Measurements from ENCODE around the gene MERTK.

The MERTK gene

DNA sequence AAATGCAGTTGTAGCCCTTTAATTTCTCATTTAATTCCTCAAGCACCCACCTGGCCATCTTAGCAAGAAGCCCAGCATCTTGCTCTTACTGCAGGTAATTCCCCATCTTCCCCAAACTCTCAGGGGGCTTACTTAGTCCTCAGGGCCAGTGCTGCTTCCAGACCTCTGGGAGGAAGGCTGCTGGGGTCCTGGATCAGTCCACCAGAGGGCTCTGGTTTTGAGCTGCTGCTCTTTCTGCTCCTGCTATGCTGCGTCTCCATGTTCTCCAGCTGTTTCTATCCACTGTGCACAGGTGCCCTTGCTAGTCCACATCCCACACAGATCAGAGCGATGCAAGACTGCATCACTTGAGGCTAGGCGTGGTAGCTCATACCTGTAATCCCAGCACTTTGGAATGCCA lies 122.2 kb downstream of the MERTK start:
- peaks cover 0 to 17% (median 0%) of the 10 kb centered on the region in 11 experiments; a peak in 6 of 22 replicates for H3K9me3 ChIP-seq (replicated peaks in 1 of 11)
- H3K4me1 ChIP-seq = peaks cover 0 to 99% (median 0%) of the 10 kb centered on the region in 10 experiments; a peak in 8 of 20 replicates
- no peak for TF ChIP-seq Cebpa-rat (IDR thresholded peaks at IDR 0.05)
- peaks cover 0 to 86% (median 0%) of the 10 kb centered on the region in 11 experiments; a peak in 6 of 22 replicates for H3K36me3 ChIP-seq
- 0 out of 22 replicates have a peak overlapping the region, but pooled peaks of 3 of the 11 experiments have one; percentile 2 to 92 (median 21) for H3K27ac ChIP-seq
- H3K27me3 ChIP-seq = no peaks in the 10 kb centered on the region
- H3K9ac ChIP-seq = no peak overlapping the region
- H4K20me1 ChIP-seq = no peaks in the 10 kb centered on the region
- H3K4me3 ChIP-seq = no peak overlapping the region
- H3K4me2 ChIP-seq = peak overlapping the region in 3 of 11 experiments; percentile 79 to 92 (median 82); a peak in 6 of 22 replicates

DNA sequence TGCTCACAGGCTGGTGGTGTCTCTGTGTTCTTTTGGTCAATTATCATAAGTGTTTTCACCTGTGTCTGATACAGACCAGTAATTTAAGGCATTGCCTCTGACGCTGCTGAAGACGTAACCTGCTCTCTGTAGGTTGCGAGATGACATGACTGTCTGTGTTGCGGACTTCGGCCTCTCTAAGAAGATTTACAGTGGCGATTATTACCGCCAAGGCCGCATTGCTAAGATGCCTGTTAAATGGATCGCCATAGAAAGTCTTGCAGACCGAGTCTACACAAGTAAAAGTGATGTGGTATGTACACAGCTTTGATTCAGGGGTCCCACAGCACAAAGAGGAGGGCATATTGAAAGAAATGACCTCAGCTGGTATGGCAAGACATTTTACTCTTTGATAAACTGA lies 122.9 kb downstream of the MERTK start:
- no peak overlapping the region for H3K9ac ChIP-seq
- H3K4me1 ChIP-seq = peaks cover 0 to 98% (median 0%) of the 10 kb centered on the region in 10 experiments; a peak in 8 of 20 replicates
- no peaks in the 10 kb centered on the region for H4K20me1 ChIP-seq
- no peak overlapping the region for H3K4me3 ChIP-seq
- H3K27me3 ChIP-seq = no peaks in the 10 kb centered on the region
- peaks cover 0 to 15% (median 0%) of the 10 kb centered on the region in 11 experiments; a peak in 6 of 22 replicates for H3K9me3 ChIP-seq (replicated peaks in 1 of 11)
- peaks cover 0 to 85% (median 0%) of the 10 kb centered on the region in 11 experiments; a peak in 6 of 22 replicates for H3K36me3 ChIP-seq
- no peak for TF ChIP-seq Cebpa-rat (IDR thresholded peaks at IDR 0.05)
- peak overlapping the region in 3 of 11 experiments; percentile 6 to 92 (median 92); a peak in 3 of 22 replicates for H3K27ac ChIP-seq
- peak overlapping the region in 3 of 11 experiments; percentile 79 to 92 (median 82); a peak in 6 of 22 replicates for H3K4me2 ChIP-seq

DNA sequence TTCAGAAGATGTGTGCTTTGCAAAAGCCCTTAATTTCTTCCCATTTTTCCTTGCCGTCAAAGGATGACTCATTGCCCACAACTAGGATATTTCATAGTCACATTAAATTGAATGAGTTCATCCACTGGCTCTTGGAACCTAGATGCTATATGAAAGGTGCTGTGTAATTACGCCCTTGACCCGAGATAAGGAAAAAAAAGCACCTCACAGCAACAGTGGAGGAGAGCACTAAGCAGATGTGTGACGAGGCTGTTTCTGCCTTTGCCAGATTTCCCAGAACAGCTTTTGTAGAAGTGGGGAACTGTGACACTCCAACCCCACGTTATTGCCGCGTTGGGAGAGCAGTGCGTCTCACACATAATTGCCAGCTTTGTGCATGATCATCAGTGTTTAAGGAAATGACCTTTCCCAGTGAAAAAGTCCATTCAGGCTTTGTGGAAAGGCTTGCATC lies 123.4 kb downstream of the MERTK start:
- Histone ChIP-seq H3K9ac (no peak overlapping the region), H3K9me3 (replicated peaks in 1 of 11) (peaks cover 0 to 10% (median 0%) of the 10 kb centered on the region in 11 experiments; a peak in 6 of 22 replicates), H3K36me3 (peaks cover 0 to 85% (median 0%) of the 10 kb centered on the region in 11 experiments; a peak in 6 of 22 replicates), H3K4me3 (no peak overlapping the region), H4K20me1 (no peaks in the 10 kb centered on the region), H3K4me2 (peak overlapping the region in 3 of 11 experiments; percentile 79 to 92 (median 82); a peak in 6 of 22 replicates), H3K27me3 (no peaks in the 10 kb centered on the region), H3K27ac (peak overlapping the region in 4 of 11 experiments; percentile 21 to 96 (median 92); a peak in 6 of 22 replicates), H3K4me1 (peaks cover 0 to 98% (median 0%) of the 10 kb centered on the region in 10 experiments; a peak in 8 of 20 replicates)
- no peak for TF ChIP-seq Cebpa-rat (IDR thresholded peaks at IDR 0.05)

DNA sequence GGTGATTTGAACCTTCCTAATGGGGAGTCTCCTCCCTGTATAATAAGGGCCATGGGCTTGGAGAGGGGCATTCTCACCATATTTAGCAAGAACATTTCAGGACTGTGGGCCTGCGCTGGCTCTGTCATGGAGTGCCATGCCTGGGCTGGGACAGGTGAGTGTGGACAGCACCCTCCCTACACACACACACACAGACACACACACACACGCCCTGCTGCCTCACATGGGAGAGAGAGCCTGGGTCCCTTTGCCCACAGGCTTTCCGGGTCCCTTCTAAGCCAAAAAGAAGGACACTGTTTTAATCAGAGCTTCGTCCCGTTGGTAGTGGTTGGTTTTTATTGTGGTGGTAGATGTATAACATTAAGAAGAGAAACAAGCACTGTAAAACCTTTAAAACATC lies 125.3 kb downstream of the MERTK start:
- peak overlapping the region in 5 of 11 experiments; percentile 37 to 96 (median 92); a peak in 9 of 22 replicates for H3K27ac ChIP-seq
- peak overlapping the region in 4 of 11 experiments; percentile 32 to 92 (median 80); a peak in 8 of 22 replicates for H3K4me2 ChIP-seq
- H3K4me1 ChIP-seq = peaks cover 0 to 97% (median 0%) of the 10 kb centered on the region in 10 experiments; a peak in 8 of 20 replicates
- H3K9ac ChIP-seq = peak overlapping the region in 4 of 11 experiments; percentile 61 to 83 (median 76); a peak in 7 of 22 replicates
- TF ChIP-seq Cebpa-rat (IDR thresholded peaks at IDR 0.05) = no peak
- H4K20me1 ChIP-seq = no peaks in the 10 kb centered on the region
- peaks cover 0 to 86% (median 0%) of the 10 kb centered on the region in 11 experiments; a peak in 6 of 22 replicates for H3K36me3 ChIP-seq
- no peaks in the 10 kb centered on the region for H3K9me3 ChIP-seq (replicated peaks in 1 of 11)
- no peak overlapping the region for H3K4me3 ChIP-seq
- no peaks in the 10 kb centered on the region for H3K27me3 ChIP-seq

DNA sequence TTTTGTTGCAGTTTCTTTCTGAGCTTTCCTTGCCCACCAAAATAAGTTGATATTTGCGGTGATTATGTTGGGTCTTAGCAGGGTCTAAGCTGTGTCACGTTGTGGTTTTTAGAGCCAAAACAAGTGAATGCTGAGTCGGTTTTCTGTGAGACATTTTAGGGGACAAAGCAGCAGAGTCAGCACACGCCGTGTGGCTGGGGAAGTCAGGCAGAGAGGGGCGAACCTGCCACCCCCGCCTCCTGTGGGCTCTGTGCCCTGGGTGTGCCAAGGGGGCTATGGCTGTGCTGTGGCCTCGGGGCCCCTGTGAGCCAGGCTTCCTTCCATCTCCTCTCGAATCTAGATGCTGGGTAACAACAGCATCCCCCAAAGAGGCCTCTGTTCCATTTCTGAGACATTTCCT lies 125.8 kb downstream of the MERTK start:
- Histone ChIP-seq H3K27ac (peak overlapping the region in 5 of 11 experiments; percentile 37 to 96 (median 92); a peak in 9 of 22 replicates), H3K4me2 (peak overlapping the region in 4 of 11 experiments; percentile 23 to 92 (median 80); a peak in 7 of 22 replicates), H3K27me3 (no peaks in the 10 kb centered on the region), H3K36me3 (peaks cover 0 to 83% (median 0%) of the 10 kb centered on the region in 11 experiments; a peak in 6 of 22 replicates), H4K20me1 (no peaks in the 10 kb centered on the region), H3K9ac (peak overlapping the region in 4 of 11 experiments; percentile 61 to 83 (median 76); a peak in 8 of 22 replicates), H3K9me3 (replicated peaks in 1 of 11) (no peaks in the 10 kb centered on the region), H3K4me3 (no peak overlapping the region), H3K4me1 (peaks cover 0 to 93% (median 0%) of the 10 kb centered on the region in 10 experiments; a peak in 8 of 20 replicates)
- TF ChIP-seq Cebpa-rat (IDR thresholded peaks at IDR 0.05) = no peak

DNA sequence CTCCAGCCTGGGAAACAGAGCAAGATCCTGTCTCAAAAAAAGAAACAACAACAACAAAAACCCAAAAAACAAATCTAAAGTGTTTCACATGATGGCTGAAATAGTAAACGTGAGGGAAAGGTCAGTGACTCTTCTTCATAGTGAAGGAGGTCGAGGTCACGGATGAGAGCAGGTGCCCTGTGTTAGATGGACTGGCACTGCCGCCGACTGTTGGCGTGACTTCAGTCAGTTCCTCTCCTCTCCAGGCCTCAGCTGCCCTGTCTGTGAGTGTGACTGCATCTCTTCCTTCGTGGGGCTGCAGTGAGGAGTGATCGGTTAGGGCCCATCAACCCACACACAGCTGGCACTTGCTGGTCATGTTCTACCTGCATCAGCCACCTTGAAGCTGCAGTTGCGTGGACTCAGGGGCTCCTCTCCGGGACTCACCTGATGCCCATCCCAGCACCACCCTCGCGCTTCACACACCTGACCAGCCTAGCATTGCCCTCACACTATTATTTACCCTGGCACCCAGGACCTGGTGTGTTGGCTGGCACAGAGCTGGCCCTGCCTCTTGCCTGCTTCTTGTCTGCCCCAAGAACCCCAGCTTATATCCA lies 126.6 kb downstream of the MERTK start:
- H3K36me3 ChIP-seq = peaks cover 0 to 75% (median 0%) of the 10 kb centered on the region in 11 experiments; a peak in 6 of 22 replicates
- no peaks in the 10 kb centered on the region for H4K20me1 ChIP-seq
- no peak for TF ChIP-seq Cebpa-rat (IDR thresholded peaks at IDR 0.05)
- peaks cover 0 to 93% (median 0%) of the 10 kb centered on the region in 10 experiments; a peak in 8 of 20 replicates for H3K4me1 ChIP-seq
- H3K9ac ChIP-seq = peak overlapping the region in 3 of 11 experiments; percentile 76 to 83 (median 77); a peak in 5 of 22 replicates
- H3K9me3 ChIP-seq (replicated peaks in 1 of 11) = no peaks in the 10 kb centered on the region
- H3K4me2 ChIP-seq = peak overlapping the region in 4 of 11 experiments; percentile 23 to 92 (median 80); a peak in 7 of 22 replicates
- H3K4me3 ChIP-seq = no peak overlapping the region
- no peaks in the 10 kb centered on the region for H3K27me3 ChIP-seq
- H3K27ac ChIP-seq = peak overlapping the region in 4 of 11 experiments; percentile 79 to 96 (median 92); a peak in 8 of 22 replicates

DNA sequence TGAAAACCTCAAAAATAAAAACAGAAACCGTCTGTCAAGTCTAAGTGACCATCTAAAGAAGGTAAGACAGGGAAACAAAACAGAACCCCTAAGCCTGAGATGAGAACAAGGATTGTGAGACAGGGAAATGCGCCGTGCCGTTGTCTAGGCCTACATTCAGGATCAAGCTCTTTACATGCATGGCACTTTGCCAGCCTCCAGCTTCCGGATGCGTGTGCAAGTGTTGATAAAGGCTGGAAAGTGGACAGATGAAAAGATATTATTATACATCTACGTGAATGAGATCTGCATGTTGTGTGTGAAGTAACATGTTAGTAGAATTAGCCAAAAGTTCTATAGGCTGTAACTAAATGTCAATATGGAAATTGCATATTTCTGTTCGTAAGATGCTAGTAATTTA lies 128.1 kb downstream of the MERTK start:
- H3K9me3 ChIP-seq (replicated peaks in 1 of 11) = no peaks in the 10 kb centered on the region
- peaks cover 0 to 93% (median 0%) of the 10 kb centered on the region in 10 experiments; a peak in 8 of 20 replicates for H3K4me1 ChIP-seq
- no peak overlapping the region for H3K27ac ChIP-seq
- no peak overlapping the region for H3K4me3 ChIP-seq
- H4K20me1 ChIP-seq = no peaks in the 10 kb centered on the region
- H3K4me2 ChIP-seq = no peak overlapping the region
- H3K9ac ChIP-seq = no peak overlapping the region
- H3K36me3 ChIP-seq = peaks cover 0 to 60% (median 0%) of the 10 kb centered on the region in 11 experiments; a peak in 6 of 22 replicates
- no peak for TF ChIP-seq Cebpa-rat (IDR thresholded peaks at IDR 0.05)
- H3K27me3 ChIP-seq = no peaks in the 10 kb centered on the region

DNA sequence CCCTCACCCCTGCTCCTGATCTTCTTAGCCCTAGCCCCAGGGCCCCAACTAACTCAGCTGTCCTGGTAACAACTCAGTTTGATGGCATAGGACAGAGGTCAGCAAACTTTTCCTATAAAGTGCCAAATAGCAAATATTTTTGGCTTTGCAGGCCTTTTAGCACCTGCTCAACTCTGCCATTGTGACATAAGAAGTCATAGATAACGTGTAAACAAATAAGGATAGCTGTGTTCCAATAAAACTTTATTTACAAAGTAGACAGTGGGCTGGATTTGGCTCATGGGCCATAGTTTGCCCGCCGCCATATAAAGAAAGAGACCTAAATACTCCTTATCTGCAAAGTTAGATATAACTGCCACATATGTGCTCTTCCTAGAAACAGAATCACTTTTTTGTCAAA lies 129.4 kb downstream of the MERTK start:
- Histone ChIP-seq H3K4me1 (peaks cover 0 to 93% (median 0%) of the 10 kb centered on the region in 10 experiments; a peak in 8 of 20 replicates), H3K4me2 (peak overlapping the region in 2 of 11 experiments; percentile 19 to 29; a peak in 2 of 22 replicates), H3K36me3 (peaks cover 0 to 50% (median 0%) of the 10 kb centered on the region in 11 experiments; a peak in 6 of 22 replicates), H3K9me3 (replicated peaks in 1 of 11) (no peaks in the 10 kb centered on the region), H3K27me3 (no peaks in the 10 kb centered on the region), H3K9ac (no peak overlapping the region), H3K4me3 (no peak overlapping the region), H3K27ac (no peak overlapping the region), H4K20me1 (no peaks in the 10 kb centered on the region)
- no peak for TF ChIP-seq Cebpa-rat (IDR thresholded peaks at IDR 0.05)
